GM19438 (cell line): Measurements from ENCODE around the gene LCP2.

Experiments used
- ATAC-seq: cut with Tn5 transposase; IDR thresholded peaks from one replicate; pipeline ENCODE4 v1.9.1; 2021; ENCODE audit warnings: low read depth; ENCODE audit not compliant: unreplicated experiment

The LCP2 gene

GRCh38 chr5:170221327-170221741 lies 76.2 kb downstream of the LCP2 start:
- no peak for ATAC-seq

- no peak for ATAC-seq
Observed at GRCh38 chr5:170220191-170220590, 77.4 kb downstream of the LCP2 start.

- ATAC-seq: no peak
Observed at GRCh38 chr5:170219615-170220014, 78.0 kb downstream of the LCP2 start.

GRCh38 chr5:170218726-170219125 lies 78.9 kb downstream of the LCP2 start:
- no peak for ATAC-seq

GRCh38 chr5:170217831-170218230 lies 79.7 kb downstream of the LCP2 start:
- ATAC-seq: no peak

- no peak for ATAC-seq
Observed at GRCh38 chr5:170216257-170216864, 81.2 kb downstream of the LCP2 start.

- ATAC-seq: no peak
Observed at GRCh38 chr5:170211575-170212334, 85.8 kb downstream of the LCP2 start.

GRCh38 chr5:170206958-170207357 lies 90.6 kb downstream of the LCP2 start:
- no peak for ATAC-seq

GRCh38 chr5:170206216-170206615 lies 91.4 kb downstream of the LCP2 start:
- ATAC-seq: no peak

- no peak for ATAC-seq
Observed at GRCh38 chr5:170204202-170204601, 93.4 kb downstream of the LCP2 start.

- ATAC-seq: no peak
Observed at GRCh38 chr5:170202117-170202516, 95.5 kb downstream of the LCP2 start.

- ATAC-seq: no peak
Observed at GRCh38 chr5:170201311-170201710, 96.3 kb downstream of the LCP2 start.

- ATAC-seq: no peak
Observed at GRCh38 chr5:170200876-170201275, 96.7 kb downstream of the LCP2 start.
